ENCODE data around the gene POMT1. TPM values are rescaled to one million over a fixed set of nuclear protein-coding genes. Genes with fewer than 3 reads are reported as not detected.

The POMT1 gene
- total and polyA plus RNA-seq, 2 experiments from 2014 or later: 20.2 to 32.4 TPM

DNA sequence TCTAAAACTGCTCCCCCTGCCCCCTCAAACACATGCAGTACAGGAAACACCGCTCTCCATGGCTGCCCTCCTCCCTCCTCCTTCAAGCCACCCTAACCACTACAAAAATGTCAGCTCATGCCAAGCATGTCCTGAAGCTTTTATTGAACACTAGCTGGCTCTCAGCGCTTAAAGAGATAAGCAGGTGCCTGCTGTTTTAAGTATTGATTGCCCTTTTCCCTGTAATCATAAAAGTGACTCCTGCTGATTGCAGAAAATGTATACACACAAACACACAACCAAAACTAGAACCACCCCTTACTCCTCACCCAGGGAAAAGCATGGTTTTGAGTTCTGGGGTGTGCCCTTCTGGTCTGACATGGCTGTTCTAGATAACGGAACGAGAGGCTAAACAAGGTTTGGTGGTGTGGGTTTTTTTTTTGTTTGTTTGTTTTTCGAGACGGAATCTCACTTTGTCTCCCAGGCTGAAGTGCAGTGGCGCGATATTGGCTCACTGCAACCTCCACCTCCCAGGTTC is 32.1 kb downstream of the POMT1 start:
- Histone ChIP-seq H4K20me1 (replicated peaks; ENCODE audit: insufficient read depth) (no peaks in the 10 kb centered on the region; the same call in 1 of the 2 replicates), H3K27ac (ENCODE audit: low read depth) (no peak overlapping the region), H3K4me3 (no peak overlapping the region), H3K4me2 (no peak overlapping the region), H3K27me3 (ENCODE audit: insufficient read depth) (no peaks in the 10 kb centered on the region), H3K79me2 (replicated peaks; ENCODE audit: insufficient read depth) (peaks cover 5% of the 10 kb centered on the region; the same call in 1 of the 2 replicates), H3K4me1 (ENCODE audit: insufficient read depth) (0 out of 2 replicates have a peak, but pooled peaks cover 4% of the 10 kb centered on the region), H2AFZ (no peak overlapping the region), H3K36me3 (ENCODE audit: insufficient read depth) (no peaks in the 10 kb centered on the region), H3F3A (replicated peaks; ENCODE audit: low read depth) (no peaks in the 10 kb centered on the region), H3K9me2 (ENCODE audit: insufficient read depth) (no peaks in the 10 kb centered on the region)
- DNase-seq (ENCODE audit: low spot score) (no peak), ATAC-seq (no peak)
- Mint-ChIP-seq H3K27ac (no peak overlapping the region), H3K27me3 (ENCODE audit: insufficient read depth, low read depth, poor library complexity) (no peaks in the 10 kb centered on the region), H3K36me3 (ENCODE audit: low read depth) (peaks cover 8% of the 10 kb centered on the region; the same call in 2 of the 3 replicates), H3K4me3 (no peak overlapping the region), H3K9me3 (peaks cover 16% of the 10 kb centered on the region), H3K4me1 (peaks cover 5% of the 10 kb centered on the region; the same call in 2 of the 3 replicates)
- TF ChIP-seq, protein P1, sequence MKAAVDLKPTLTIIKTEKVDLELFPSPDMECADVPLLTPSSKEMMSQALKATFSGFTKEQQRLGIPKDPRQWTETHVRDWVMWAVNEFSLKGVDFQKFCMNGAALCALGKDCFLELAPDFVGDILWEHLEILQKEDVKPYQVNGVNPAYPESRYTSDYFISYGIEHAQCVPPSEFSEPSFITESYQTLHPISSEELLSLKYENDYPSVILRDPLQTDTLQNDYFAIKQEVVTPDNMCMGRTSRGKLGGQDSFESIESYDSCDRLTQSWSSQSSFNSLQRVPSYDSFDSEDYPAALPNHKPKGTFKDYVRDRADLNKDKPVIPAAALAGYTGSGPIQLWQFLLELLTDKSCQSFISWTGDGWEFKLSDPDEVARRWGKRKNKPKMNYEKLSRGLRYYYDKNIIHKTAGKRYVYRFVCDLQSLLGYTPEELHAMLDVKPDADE (IDR thresholded peaks at IDR 0.05): no peak
- TF ChIP-seq NANOG (IDR thresholded peaks at IDR 0.05; ENCODE audit: borderline replicate concordance) (no peak), ZNF331 (CRISPR knock-in tag; IDR thresholded peaks at IDR 0.05; ENCODE audit: low read depth) (no peak), EZH2phosphoT487 (IDR thresholded peaks at IDR 0.05; ENCODE audit: unreplicated experiment) (no peak), POLR2AphosphoS5 (IDR thresholded peaks at IDR 0.05; ENCODE audit: low read depth) (no peak), CREB1 (CRISPR knock-in tag; IDR thresholded peaks at IDR 0.05; ENCODE audit: low read depth) (no peak), EZH2 (IDR thresholded peaks at IDR 0.05; ENCODE audit: low read depth, unreplicated experiment) (no peak), ZNF114 (CRISPR knock-in tag; IDR thresholded peaks at IDR 0.05) (no peak)
- TF ChIP-seq, protein P2, sequence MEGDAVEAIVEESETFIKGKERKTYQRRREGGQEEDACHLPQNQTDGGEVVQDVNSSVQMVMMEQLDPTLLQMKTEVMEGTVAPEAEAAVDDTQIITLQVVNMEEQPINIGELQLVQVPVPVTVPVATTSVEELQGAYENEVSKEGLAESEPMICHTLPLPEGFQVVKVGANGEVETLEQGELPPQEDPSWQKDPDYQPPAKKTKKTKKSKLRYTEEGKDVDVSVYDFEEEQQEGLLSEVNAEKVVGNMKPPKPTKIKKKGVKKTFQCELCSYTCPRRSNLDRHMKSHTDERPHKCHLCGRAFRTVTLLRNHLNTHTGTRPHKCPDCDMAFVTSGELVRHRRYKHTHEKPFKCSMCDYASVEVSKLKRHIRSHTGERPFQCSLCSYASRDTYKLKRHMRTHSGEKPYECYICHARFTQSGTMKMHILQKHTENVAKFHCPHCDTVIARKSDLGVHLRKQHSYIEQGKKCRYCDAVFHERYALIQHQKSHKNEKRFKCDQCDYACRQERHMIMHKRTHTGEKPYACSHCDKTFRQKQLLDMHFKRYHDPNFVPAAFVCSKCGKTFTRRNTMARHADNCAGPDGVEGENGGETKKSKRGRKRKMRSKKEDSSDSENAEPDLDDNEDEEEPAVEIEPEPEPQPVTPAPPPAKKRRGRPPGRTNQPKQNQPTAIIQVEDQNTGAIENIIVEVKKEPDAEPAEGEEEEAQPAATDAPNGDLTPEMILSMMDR (conservative IDR thresholded peaks at IDR 0.05; ENCODE audit: low read depth in 2 of 2): no peak

DNA sequence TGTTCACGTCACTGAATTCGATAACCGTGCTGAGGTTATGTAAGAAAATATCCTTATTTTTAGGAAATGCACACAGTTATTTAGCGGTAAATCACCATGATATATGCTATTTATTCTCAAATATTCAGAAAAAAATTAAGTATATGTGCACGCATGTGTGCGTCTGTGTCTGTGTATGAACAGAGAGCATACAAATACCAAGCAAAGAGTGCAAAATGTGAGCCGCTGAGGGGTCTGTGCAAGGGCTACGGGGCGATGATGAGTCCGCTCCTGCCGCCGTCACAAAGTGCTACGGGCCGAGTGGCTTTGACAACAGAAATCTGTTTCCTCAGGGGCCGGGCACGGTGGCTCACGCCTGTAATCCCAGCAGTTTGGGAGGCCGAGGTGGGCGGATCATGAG is 35.2 kb downstream of the POMT1 start:
- Mint-ChIP-seq H3K4me3 (no peak overlapping the region), H3K9me3 (peaks cover 26% of the 10 kb centered on the region), H3K36me3 (ENCODE audit: low read depth) (peaks cover 3% of the 10 kb centered on the region; the same call in 1 of the 3 replicates), H3K27ac (no peak overlapping the region), H3K4me1 (no peaks in the 10 kb centered on the region), H3K27me3 (ENCODE audit: insufficient read depth, low read depth, poor library complexity) (no peaks in the 10 kb centered on the region)
- Histone ChIP-seq H3K4me1 (ENCODE audit: insufficient read depth) (no peaks in the 10 kb centered on the region), H4K20me1 (replicated peaks; ENCODE audit: insufficient read depth) (no peaks in the 10 kb centered on the region), H3K36me3 (ENCODE audit: insufficient read depth) (no peaks in the 10 kb centered on the region), H3K9me2 (ENCODE audit: insufficient read depth) (no peaks in the 10 kb centered on the region), H2AFZ (no peak overlapping the region), H3F3A (replicated peaks; ENCODE audit: low read depth) (no peaks in the 10 kb centered on the region), H3K27ac (ENCODE audit: low read depth) (no peak overlapping the region), H3K27me3 (ENCODE audit: insufficient read depth) (no peaks in the 10 kb centered on the region), H3K79me2 (replicated peaks; ENCODE audit: insufficient read depth) (no peaks in the 10 kb centered on the region), H3K4me2 (no peak overlapping the region), H3K4me3 (no peak overlapping the region)
- DNase-seq (ENCODE audit: low spot score): no peak
- no peak for ATAC-seq
- TF ChIP-seq CREB1 (CRISPR knock-in tag; IDR thresholded peaks at IDR 0.05; ENCODE audit: low read depth): no peak
- TF ChIP-seq, protein P1 (IDR thresholded peaks at IDR 0.05): no peak
- no peak for TF ChIP-seq NANOG (IDR thresholded peaks at IDR 0.05; ENCODE audit: borderline replicate concordance)
- TF ChIP-seq POLR2AphosphoS5 (IDR thresholded peaks at IDR 0.05; ENCODE audit: low read depth): no peak
- TF ChIP-seq EZH2 (IDR thresholded peaks at IDR 0.05; ENCODE audit: low read depth, unreplicated experiment): no peak
- TF ChIP-seq, protein P3, sequence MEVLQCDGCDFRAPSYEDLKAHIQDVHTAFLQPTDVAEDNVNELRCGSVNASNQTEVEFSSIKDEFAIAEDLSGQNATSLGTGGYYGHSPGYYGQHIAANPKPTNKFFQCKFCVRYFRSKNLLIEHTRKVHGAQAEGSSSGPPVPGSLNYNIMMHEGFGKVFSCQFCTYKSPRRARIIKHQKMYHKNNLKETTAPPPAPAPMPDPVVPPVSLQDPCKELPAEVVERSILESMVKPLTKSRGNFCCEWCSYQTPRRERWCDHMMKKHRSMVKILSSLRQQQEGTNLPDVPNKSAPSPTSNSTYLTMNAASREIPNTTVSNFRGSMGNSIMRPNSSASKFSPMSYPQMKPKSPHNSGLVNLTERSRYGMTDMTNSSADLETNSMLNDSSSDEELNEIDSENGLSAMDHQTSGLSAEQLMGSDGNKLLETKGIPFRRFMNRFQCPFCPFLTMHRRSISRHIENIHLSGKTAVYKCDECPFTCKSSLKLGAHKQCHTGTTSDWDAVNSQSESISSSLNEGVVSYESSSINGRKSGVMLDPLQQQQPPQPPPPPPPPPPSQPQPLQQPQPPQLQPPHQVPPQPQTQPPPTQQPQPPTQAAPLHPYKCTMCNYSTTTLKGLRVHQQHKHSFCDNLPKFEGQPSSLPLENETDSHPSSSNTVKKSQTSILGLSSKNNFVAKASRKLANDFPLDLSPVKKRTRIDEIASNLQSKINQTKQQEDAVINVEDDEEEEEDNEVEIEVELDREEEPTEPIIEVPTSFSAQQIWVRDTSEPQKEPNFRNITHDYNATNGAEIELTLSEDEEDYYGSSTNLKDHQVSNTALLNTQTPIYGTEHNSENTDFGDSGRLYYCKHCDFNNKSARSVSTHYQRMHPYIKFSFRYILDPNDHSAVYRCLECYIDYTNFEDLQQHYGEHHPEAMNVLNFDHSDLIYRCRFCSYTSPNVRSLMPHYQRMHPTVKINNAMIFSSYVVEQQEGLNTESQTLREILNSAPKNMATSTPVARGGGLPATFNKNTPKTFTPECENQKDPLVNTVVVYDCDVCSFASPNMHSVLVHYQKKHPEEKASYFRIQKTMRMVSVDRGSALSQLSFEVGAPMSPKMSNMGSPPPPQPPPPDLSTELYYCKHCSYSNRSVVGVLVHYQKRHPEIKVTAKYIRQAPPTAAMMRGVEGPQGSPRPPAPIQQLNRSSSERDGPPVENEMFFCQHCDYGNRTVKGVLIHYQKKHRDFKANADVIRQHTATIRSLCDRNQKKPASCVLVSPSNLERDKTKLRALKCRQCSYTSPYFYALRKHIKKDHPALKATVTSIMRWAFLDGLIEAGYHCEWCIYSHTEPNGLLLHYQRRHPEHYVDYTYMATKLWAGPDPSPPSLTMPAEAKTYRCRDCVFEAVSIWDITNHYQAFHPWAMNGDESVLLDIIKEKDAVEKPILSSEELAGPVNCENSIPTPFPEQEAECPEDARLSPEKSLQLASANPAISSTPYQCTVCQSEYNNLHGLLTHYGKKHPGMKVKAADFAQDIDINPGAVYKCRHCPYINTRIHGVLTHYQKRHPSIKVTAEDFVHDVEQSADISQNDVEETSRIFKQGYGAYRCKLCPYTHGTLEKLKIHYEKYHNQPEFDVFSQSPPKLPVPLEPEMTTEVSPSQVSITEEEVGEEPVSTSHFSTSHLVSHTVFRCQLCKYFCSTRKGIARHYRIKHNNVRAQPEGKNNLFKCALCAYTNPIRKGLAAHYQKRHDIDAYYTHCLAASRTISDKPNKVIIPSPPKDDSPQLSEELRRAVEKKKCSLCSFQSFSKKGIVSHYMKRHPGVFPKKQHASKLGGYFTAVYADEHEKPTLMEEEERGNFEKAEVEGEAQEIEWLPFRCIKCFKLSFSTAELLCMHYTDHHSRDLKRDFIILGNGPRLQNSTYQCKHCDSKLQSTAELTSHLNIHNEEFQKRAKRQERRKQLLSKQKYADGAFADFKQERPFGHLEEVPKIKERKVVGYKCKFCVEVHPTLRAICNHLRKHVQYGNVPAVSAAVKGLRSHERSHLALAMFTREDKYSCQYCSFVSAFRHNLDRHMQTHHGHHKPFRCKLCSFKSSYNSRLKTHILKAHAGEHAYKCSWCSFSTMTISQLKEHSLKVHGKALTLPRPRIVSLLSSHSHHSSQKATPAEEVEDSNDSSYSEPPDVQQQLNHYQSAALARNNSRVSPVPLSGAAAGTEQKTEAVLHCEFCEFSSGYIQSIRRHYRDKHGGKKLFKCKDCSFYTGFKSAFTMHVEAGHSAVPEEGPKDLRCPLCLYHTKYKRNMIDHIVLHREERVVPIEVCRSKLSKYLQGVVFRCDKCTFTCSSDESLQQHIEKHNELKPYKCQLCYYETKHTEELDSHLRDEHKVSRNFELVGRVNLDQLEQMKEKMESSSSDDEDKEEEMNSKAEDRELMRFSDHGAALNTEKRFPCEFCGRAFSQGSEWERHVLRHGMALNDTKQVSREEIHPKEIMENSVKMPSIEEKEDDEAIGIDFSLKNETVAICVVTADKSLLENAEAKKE (CRISPR knock-in tag; IDR thresholded peaks at IDR 0.05): no peak
- TF ChIP-seq STAT1 (IDR thresholded peaks at IDR 0.05; ENCODE audit: unreplicated experiment): no peak

Measured in GM23338 (cell line).